Keratinocyte (primary cell): Measurements from ENCODE around the gene GCK. TPM values are rescaled to one million over a fixed set of nuclear protein-coding genes. Genes with fewer than 3 reads are reported as not detected.

ENCODE experiments used
- DNase-seq: peaks from one replicate; pipeline ENCODE4 v3.0.0-alpha.2; 2011; ENCODE audit warnings: low read depth, missing footprints, low spot score
- FAIRE-seq: peaks from 2 replicates; lab custom pipeline; 2011; peaks lifted over from hg19 to GRCh38; lab: Jason Lieb, UNC
- H2AFZ ChIP-seq: 2 replicates; pipeline ENCODE4 v1.6.0; 2012; ENCODE audit warnings: low read length, control low read depth, inconsistent platforms; ENCODE audit not compliant: control insufficient read depth
- H3K27ac ChIP-seq: 2 replicates; pipeline ENCODE4 v1.5.1; 2011; ENCODE audit warnings: low read length; ENCODE audit not compliant: control insufficient read depth, insufficient read depth
- H3K27me3 ChIP-seq: 3 replicates; pipeline ENCODE4 v1.6.0; 2011; ENCODE audit warnings: low read length; ENCODE audit not compliant: control insufficient read depth, insufficient read depth; ENCODE audit errors: extremely low read depth
- H3K36me3 ChIP-seq, 2 experiments: 2 replicates in 1 of 2; 3 replicates in 1 of 2; pipeline ENCODE4 v1.5.1; 2011; ENCODE audit warnings: low read length in 2 of 2, mild to moderate bottlenecking in 1 of 2; ENCODE audit not compliant: control insufficient read depth in 2 of 2, insufficient read depth in 2 of 2; ENCODE audit errors: extremely low read depth in 1 of 2
- H3K4me1 ChIP-seq: 3 replicates; pipeline ENCODE4 v1.5.1; 2011; ENCODE audit warnings: low read length; ENCODE audit not compliant: control insufficient read depth, insufficient read depth; ENCODE audit errors: extremely low read depth
- H3K4me2 ChIP-seq: 3 replicates; pipeline ENCODE4 v1.6.0; 2011; ENCODE audit warnings: low read depth, low read length; ENCODE audit not compliant: control insufficient read depth, insufficient read depth; ENCODE audit errors: extremely low read depth
- H3K4me3 ChIP-seq, 3 experiments: fragments of 200-600 bp in 1 of 3; sonication (generic) in 1 of 3; 2 replicates in 2 of 3; 3 replicates in 1 of 3; pipeline ENCODE4 v1.5.1; 2011 to 2016; ENCODE audit warnings: low read length in 3 of 3, mild to moderate bottlenecking in 3 of 3, control low read depth in 2 of 3, inconsistent platforms in 1 of 3, low read depth in 1 of 3, mixed read lengths in 1 of 3, mixed run types in 1 of 3, moderate library complexity in 1 of 3; ENCODE audit not compliant: control insufficient read depth in 2 of 3, insufficient read depth in 2 of 3; ENCODE audit errors: extremely low read depth in 1 of 3
- H3K79me2 ChIP-seq: 2 replicates; pipeline ENCODE4 v1.6.0; 2012; ENCODE audit warnings: low read length; ENCODE audit not compliant: control insufficient read depth, insufficient read depth
- H3K9ac ChIP-seq: 3 replicates; pipeline ENCODE4 v1.6.0; 2011; ENCODE audit warnings: low read length; ENCODE audit not compliant: control insufficient read depth, insufficient read depth; ENCODE audit errors: extremely low read depth
- H3K9me1 ChIP-seq: 3 replicates; pipeline ENCODE4 v1.6.0; 2011; ENCODE audit warnings: low read length; ENCODE audit not compliant: control insufficient read depth, insufficient read depth; ENCODE audit errors: extremely low read depth
- H3K9me3 ChIP-seq: 2 replicates; pipeline ENCODE4 v1.5.1; 2012; ENCODE audit warnings: low read depth, low read length; ENCODE audit not compliant: control insufficient read depth
- H4K20me1 ChIP-seq: 3 replicates; pipeline ENCODE4 v1.6.0; 2011; ENCODE audit warnings: low read length; ENCODE audit not compliant: control insufficient read depth, insufficient read depth; ENCODE audit errors: extremely low read depth
- EZH2 ChIP-seq: IDR thresholded peaks from one replicate; pipeline ENCODE4 v1.6.1; 2012; ENCODE audit warnings: inconsistent platforms, mild to moderate bottlenecking, low read length, moderate library complexity
- dilution Hi-C: fragments of 300-500 bp; cut with MboI; formaldehyde crosslinking; loops from one replicate; pipeline ENCODE4 v1.7.0; 2020; ENCODE audit warnings: low sequenced_read_pairs; ENCODE audit not compliant: extremely low pct_ligation_motif_present
- polyA plus RNA-seq, 5 experiments: library from polyadenylated mRNA; depleted of rRNA in 3 of 5; stranded (reverse) in 3 of 5; stranded (forward) in 1 of 5; unstranded in 1 of 5; fragments of >200 nt; gene quantifications; 1 replicate in 1 of 5; 2 replicates in 3 of 5; 3 replicates in 1 of 5; pipeline versions ENCODE4 v1.2.1 to v1.2.3, GENCODE V29; 2011 to 2012; ENCODE audit warnings: missing spikeins in 2 of 5, low read depth in 1 of 5, low replicate concordance in 1 of 5
- TF ChIP-seq, protein P1 (sequence below), 3 experiments: IDR thresholded peaks in 1 of 3; conservative IDR thresholded peaks in 1 of 3; optimal IDR thresholded peaks in 1 of 3; 2 replicates in 2 of 3; 3 replicates in 1 of 3; pipeline versions ENCODE3 to v1.5.1; 2011; ENCODE audit warnings: low read length in 3 of 3, mild to moderate bottlenecking in 3 of 3, moderate library complexity in 2 of 3, control low read depth in 1 of 3, inconsistent platforms in 1 of 3; ENCODE audit not compliant: insufficient read depth in 2 of 3; ENCODE audit errors: extremely low read depth in 1 of 3

GCK gene
- polyA plus RNA-seq, 1 donor (not counting 4 experiments of a cell fraction or from before 2014, with no cell fraction given) = not detected

DNA sequence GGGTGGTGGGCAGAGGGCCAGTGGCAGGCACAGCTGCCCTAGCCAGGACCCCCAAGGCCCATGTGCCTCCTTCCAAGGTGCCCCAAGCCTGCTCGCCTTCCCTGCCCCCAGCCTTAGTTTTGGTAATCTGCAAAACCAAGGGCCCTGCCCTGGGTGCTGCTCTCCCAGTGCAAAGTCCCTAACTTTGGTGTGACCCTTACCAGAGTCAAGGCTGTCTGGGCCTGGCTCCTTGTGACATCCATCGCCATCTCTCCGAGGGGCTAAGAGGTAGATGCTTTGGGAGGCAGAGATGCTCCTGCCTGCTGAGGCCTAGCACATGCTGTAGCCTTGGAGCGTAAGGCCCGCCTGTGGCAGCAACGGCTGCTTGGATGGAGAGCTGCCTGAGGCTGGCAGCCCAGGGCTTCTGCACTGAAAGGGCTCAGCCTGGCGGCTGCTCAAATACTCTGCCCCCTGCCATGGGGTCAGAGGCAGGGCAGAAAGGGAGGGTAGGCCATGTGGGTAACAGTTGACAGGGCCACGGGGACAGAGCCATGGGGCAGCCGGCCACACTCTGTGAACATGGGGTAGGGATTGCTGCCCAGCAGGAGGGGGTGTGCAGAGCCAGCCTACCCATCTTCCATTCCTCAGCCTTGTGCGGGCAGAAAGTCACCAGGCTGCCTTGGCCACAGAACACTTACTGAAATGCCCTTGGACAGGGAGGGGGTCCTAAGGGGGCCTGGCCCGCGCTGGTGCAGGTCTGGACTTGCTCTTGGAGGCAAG lies 30.2 kb downstream of the GCK start:
- Histone ChIP-seq H3K79me2 (no peaks in the 10 kb centered on the region), H3K4me2 (no peak overlapping the region), H3K9me3 (no peaks in the 10 kb centered on the region), H4K20me1 (no peaks in the 10 kb centered on the region), H2AFZ (no peak overlapping the region), H3K27me3 (no peaks in the 10 kb centered on the region), H3K27ac (no peak overlapping the region), H3K36me3 (no peaks in the 10 kb centered on the region), H3K4me3 (no peak overlapping the region), H3K9ac (no peak overlapping the region), H3K4me1 (peaks cover 13% of the 10 kb centered on the region), H3K9me1 (no peaks in the 10 kb centered on the region)
- DNase-seq (no peak), FAIRE-seq (no peak)
- dilution Hi-C loops = no loop called here
- TF ChIP-seq EZH2 = no peak
- TF ChIP-seq, protein P1, sequence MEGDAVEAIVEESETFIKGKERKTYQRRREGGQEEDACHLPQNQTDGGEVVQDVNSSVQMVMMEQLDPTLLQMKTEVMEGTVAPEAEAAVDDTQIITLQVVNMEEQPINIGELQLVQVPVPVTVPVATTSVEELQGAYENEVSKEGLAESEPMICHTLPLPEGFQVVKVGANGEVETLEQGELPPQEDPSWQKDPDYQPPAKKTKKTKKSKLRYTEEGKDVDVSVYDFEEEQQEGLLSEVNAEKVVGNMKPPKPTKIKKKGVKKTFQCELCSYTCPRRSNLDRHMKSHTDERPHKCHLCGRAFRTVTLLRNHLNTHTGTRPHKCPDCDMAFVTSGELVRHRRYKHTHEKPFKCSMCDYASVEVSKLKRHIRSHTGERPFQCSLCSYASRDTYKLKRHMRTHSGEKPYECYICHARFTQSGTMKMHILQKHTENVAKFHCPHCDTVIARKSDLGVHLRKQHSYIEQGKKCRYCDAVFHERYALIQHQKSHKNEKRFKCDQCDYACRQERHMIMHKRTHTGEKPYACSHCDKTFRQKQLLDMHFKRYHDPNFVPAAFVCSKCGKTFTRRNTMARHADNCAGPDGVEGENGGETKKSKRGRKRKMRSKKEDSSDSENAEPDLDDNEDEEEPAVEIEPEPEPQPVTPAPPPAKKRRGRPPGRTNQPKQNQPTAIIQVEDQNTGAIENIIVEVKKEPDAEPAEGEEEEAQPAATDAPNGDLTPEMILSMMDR (optimal IDR thresholded peaks at IDR 0.05 in 1 of 3, IDR thresholded peaks at IDR 0.05 in 1 of 3, conservative IDR thresholded peaks at IDR 0.05 in 1 of 3; ENCODE audit: extremely low read depth in 1 of 3, insufficient read depth in 2 of 3, low read length in 3 of 3) = no peak

- H3K27ac ChIP-seq = no peak overlapping the region
- no peaks in the 10 kb centered on the region for H4K20me1 ChIP-seq
- no peak overlapping the region for H3K4me3 ChIP-seq
- TF ChIP-seq, protein P1 (optimal IDR thresholded peaks at IDR 0.05 in 1 of 3, IDR thresholded peaks at IDR 0.05 in 1 of 3, conservative IDR thresholded peaks at IDR 0.05 in 1 of 3; ENCODE audit: extremely low read depth in 1 of 3, insufficient read depth in 2 of 3, low read length in 3 of 3) = no peak
- TF ChIP-seq EZH2 = no peak
- H3K9me3 ChIP-seq = no peaks in the 10 kb centered on the region
- H3K36me3 ChIP-seq = no peaks in the 10 kb centered on the region
- H3K27me3 ChIP-seq = no peaks in the 10 kb centered on the region
- no peak overlapping the region for H2AFZ ChIP-seq
- dilution Hi-C loops = no loop called here
- peaks cover 7% of the 10 kb centered on the region for H3K4me1 ChIP-seq
- H3K4me2 ChIP-seq = no peak overlapping the region
- H3K79me2 ChIP-seq = no peaks in the 10 kb centered on the region
- no peak for DNase-seq
- H3K9ac ChIP-seq = no peak overlapping the region
- FAIRE-seq = no peak
- H3K9me1 ChIP-seq = no peaks in the 10 kb centered on the region
These were observed 31.0 kb downstream of the GCK start for GRCh38 chr7:44158096-44158872.
